ENCODE data around the gene TOP3B.

Gene TOP3B

GRCh38 chr22:21977814-21978213 is 4.8 kb downstream of the TOP3B start:
- Mint-ChIP-seq H3K4me1 (peaks cover 24% of the 10 kb centered on the region), H3K27ac (no peak overlapping the region), H3K27me3 (no peaks in the 10 kb centered on the region), H3K9me3 (no peaks in the 10 kb centered on the region), H3K4me3 (no peak overlapping the region), H3K36me3 (ENCODE audit: low read depth) (peaks cover 9% of the 10 kb centered on the region)
- no peak for DNase-seq
- no peak for ATAC-seq

DNA sequence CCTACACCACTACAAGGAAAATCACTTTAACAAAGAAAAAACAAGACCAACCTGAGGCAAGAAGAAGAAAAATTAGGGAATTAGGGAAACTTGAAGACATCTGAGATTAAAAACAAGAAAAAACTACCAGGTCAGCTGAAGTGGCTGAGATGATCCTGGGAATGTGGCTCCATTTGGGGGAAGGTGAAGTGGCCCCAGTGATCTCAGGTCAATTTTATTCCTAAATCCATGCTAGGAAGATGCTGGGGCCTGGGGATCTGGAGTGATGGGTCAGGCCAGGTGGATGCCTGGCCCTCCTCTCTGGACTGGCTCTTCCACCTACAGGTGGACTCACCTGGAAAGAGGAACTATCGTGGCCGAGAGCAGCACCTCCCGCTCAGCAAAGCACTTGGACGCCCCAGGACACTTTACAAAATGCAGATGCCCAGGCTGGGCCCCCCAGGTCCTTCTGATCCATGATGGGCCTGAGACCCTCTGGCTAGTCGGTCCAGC is 6.7 kb downstream of the TOP3B start:
- DNase-seq (no peak), ATAC-seq (no peak)
- Mint-ChIP-seq H3K9me3 (no peaks in the 10 kb centered on the region), H3K27ac (no peak overlapping the region), H3K36me3 (ENCODE audit: low read depth) (peaks cover 17% of the 10 kb centered on the region), H3K4me3 (no peak overlapping the region), H3K27me3 (no peaks in the 10 kb centered on the region), H3K4me1 (peaks cover 11% of the 10 kb centered on the region)

GRCh38 chr22:21975273-21975672 is 7.3 kb downstream of the TOP3B start:
- H3K36me3 Mint-ChIP-seq (ENCODE audit: low read depth) = peaks cover 21% of the 10 kb centered on the region
- no peak overlapping the region for H3K27ac Mint-ChIP-seq
- H3K4me3 Mint-ChIP-seq = no peak overlapping the region
- no peak for ATAC-seq
- H3K4me1 Mint-ChIP-seq = peaks cover 5% of the 10 kb centered on the region
- H3K9me3 Mint-ChIP-seq = no peaks in the 10 kb centered on the region
- DNase-seq = no peak
- H3K27me3 Mint-ChIP-seq = no peaks in the 10 kb centered on the region

DNA sequence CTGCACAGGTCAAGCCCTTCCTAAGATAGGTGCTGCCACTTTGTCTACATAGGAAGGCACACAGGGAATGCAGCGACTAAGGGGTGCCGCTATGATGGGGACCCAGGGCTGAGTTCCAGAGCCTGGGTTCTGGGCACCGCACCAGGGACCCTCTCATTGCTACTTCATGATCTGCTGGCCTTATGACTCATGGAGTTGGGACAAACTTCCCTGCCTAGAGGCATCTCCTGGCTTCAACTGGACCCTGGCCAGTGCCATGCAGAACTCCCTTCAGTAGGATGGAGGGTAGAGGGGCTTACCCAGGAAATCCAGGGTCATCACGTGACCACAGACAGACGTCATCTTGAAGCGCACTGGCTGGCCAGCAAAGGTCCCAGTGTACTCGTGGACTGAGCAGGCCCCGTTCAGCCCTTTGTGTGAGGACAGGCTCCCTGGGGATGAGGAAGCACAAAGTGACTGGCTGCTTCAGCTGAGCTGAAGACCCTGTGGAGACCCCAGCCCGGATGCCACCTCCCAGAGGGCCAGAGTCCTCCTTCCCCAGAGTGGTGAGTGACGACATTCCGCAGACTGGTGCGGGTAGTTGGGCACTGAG is 8.4 kb downstream of the TOP3B start:
- peaks cover 21% of the 10 kb centered on the region for H3K36me3 Mint-ChIP-seq (ENCODE audit: low read depth)
- DNase-seq (no peak), ATAC-seq (no peak)
- H3K27ac Mint-ChIP-seq = no peak overlapping the region
- no peaks in the 10 kb centered on the region for H3K27me3 Mint-ChIP-seq
- H3K4me1 Mint-ChIP-seq = peaks cover 3% of the 10 kb centered on the region
- no peak overlapping the region for H3K4me3 Mint-ChIP-seq
- H3K9me3 Mint-ChIP-seq = no peaks in the 10 kb centered on the region

DNA sequence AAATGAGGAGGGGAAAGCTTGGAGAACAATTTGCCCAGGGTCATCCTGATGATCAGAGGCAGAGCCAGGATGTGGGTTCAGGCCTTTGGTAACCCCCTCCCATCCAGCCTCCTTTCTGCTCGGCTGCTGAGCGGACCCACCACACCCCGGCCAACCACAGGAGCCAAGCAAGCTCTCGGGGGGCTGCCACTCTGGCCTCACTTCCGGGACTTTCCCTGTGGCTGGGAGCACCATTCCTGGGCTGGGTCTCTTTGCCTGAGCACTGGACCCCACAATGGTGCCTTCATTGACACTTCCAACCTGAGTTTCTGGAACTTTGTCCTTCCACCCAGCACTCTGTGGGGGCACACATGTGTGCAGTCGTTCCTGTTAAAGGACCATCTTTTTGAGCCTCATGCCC is 9.8 kb downstream of the TOP3B start:
- DNase-seq (no peak), ATAC-seq (no peak)
- Mint-ChIP-seq H3K9me3 (no peaks in the 10 kb centered on the region), H3K27me3 (no peaks in the 10 kb centered on the region), H3K36me3 (ENCODE audit: low read depth) (peaks cover 20% of the 10 kb centered on the region), H3K4me3 (no peak overlapping the region), H3K27ac (no peak overlapping the region), H3K4me1 (no peaks in the 10 kb centered on the region)

DNA sequence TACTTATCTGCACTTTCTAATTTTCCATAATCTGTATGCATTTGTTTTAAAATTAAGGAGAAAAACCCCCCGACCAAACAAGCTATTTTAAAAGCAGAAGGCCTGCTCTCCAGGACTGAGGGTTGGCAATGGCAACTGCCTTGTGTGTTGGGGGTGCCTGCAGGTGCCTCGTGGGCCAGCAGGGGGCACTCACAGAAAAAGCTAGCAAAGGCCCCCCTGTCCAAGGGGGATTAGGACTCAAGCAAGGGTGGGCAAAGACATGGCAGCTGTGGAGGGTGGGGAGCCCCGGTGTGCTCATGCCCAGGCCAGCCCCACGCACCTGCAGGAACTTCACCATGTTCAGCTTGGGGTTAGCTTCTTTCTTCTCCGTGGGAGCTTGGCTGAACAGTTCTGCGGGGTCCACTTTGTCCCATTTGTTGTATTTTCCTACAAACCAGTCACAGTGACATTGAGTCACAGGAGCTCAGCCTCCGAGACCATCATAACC is 10.3 kb downstream of the TOP3B start:
- no peaks in the 10 kb centered on the region for H3K9me3 Mint-ChIP-seq
- peaks cover 20% of the 10 kb centered on the region for H3K36me3 Mint-ChIP-seq (ENCODE audit: low read depth)
- no peak overlapping the region for H3K4me3 Mint-ChIP-seq
- DNase-seq = peak; percentile 67
- peak; percentile 38 for ATAC-seq
- H3K4me1 Mint-ChIP-seq = no peaks in the 10 kb centered on the region
- H3K27me3 Mint-ChIP-seq = no peaks in the 10 kb centered on the region
- no peak overlapping the region for H3K27ac Mint-ChIP-seq

GRCh38 chr22:21971858-21972275 is 10.7 kb downstream of the TOP3B start:
- DNase-seq = no peak
- Mint-ChIP-seq H3K4me1 (no peaks in the 10 kb centered on the region), H3K27ac (no peak overlapping the region), H3K9me3 (no peaks in the 10 kb centered on the region), H3K4me3 (no peak overlapping the region), H3K27me3 (no peaks in the 10 kb centered on the region), H3K36me3 (ENCODE audit: low read depth) (peaks cover 20% of the 10 kb centered on the region)
- ATAC-seq = no peak

GRCh38 chr22:21970800-21971617 is 11.6 kb downstream of the TOP3B start:
- Mint-ChIP-seq H3K4me3 (no peak overlapping the region), H3K27ac (no peak overlapping the region), H3K27me3 (no peaks in the 10 kb centered on the region), H3K36me3 (ENCODE audit: low read depth) (peaks cover 20% of the 10 kb centered on the region), H3K9me3 (no peaks in the 10 kb centered on the region), H3K4me1 (no peaks in the 10 kb centered on the region)
- no peak for ATAC-seq
- no peak for DNase-seq

DNA sequence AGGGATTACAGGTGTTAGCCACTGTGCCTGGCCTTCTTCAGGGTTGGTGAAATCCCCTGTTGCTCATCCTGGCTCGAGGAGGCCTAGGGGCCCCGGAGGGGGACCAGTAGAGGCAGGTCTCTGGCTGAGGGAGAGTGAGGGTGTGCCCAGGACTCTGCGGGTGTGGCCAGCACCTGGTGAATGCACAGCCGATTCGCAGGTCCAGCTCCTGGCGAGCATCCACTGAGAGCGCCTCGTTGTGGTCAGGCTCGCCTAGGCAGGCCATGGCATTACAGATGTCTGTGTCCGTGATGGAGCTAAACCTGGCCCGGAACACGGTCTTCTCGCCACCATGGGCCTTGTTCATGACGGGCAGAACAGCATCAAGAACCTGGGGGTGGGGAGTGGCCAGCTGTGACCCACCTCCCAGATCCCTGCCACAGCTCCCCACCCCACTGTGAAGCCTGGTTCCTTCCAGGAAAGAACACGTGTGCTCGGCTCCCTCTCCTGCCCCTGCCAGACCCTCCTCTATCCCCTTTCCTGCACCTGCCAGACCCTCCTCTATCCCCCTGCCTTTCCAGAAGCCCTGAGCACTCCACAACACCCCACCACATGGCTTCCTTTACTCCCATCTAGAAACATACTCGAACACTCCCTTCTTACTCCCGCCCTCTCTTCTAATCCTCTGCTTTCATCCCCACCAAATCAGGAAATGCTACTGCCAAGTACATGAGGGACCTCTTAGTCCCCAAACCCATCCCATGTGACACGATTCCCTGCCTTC is 12.4 kb downstream of the TOP3B start:
- no peak for DNase-seq
- Mint-ChIP-seq H3K27ac (no peak overlapping the region), H3K4me1 (no peaks in the 10 kb centered on the region), H3K36me3 (ENCODE audit: low read depth) (peaks cover 17% of the 10 kb centered on the region), H3K4me3 (no peak overlapping the region), H3K9me3 (no peaks in the 10 kb centered on the region), H3K27me3 (no peaks in the 10 kb centered on the region)
- no peak for ATAC-seq

GRCh38 chr22:21968452-21969129 is 14.0 kb downstream of the TOP3B start:
- ATAC-seq (no peak), DNase-seq (no peak)
- H3K4me3 Mint-ChIP-seq = no peak overlapping the region
- H3K4me1 Mint-ChIP-seq = no peaks in the 10 kb centered on the region
- H3K27ac Mint-ChIP-seq = no peak overlapping the region
- peaks cover 22% of the 10 kb centered on the region for H3K36me3 Mint-ChIP-seq (ENCODE audit: low read depth)
- no peaks in the 10 kb centered on the region for H3K27me3 Mint-ChIP-seq
- no peaks in the 10 kb centered on the region for H3K9me3 Mint-ChIP-seq

- H3K9me3 Mint-ChIP-seq = no peaks in the 10 kb centered on the region
- ATAC-seq (no peak), DNase-seq (no peak)
Measured at GRCh38 chr22:21967693-21968271, 14.8 kb downstream of the TOP3B start.

DNA sequence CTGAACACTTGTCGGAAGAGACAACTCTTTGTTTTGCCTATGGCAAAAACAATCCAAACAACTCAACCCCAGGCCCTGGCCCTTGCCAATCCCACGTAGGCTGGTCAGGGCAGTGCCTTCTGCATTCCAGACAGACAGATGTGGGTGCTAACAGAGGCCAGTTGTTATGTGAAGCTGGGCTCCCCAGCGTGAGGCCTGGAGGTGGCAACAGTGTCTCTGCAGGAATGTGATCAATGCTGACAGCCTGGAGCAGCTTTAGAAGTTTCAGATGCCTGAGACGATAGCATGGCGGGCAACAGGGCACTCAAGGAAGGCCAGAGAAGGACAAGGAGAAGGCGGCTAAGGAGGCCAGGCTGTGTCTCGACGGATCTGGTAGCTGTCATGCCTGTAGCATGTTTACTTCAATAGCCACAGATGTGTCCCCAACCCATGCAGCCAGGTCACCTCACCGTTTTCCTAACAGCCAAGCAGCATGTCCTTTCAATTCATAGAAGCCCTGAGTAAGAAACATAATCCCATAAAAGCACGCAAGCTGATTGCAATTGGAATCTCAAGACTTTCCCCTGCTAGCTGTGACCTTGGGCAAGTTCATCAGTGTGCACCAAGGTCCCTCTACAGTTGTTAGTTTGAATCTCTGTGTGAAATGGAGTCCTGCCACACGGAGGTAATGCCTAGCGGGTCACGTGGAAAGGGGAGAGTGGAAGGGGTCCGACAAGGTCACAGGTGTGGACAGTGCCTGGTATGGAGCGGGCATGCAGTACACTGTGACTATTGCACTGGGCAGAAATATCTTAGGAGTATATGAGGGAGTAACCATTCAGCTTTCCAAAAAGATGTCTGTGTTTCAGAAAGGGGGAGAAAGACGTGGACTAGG is 15.7 kb downstream of the TOP3B start:
- no peak overlapping the region for H3K4me3 Mint-ChIP-seq
- DNase-seq (no peak), ATAC-seq (no peak)
- H3K36me3 Mint-ChIP-seq (ENCODE audit: low read depth) = peaks cover 27% of the 10 kb centered on the region
- no peak overlapping the region for H3K27ac Mint-ChIP-seq
- H3K27me3 Mint-ChIP-seq = no peaks in the 10 kb centered on the region
- no peaks in the 10 kb centered on the region for H3K4me1 Mint-ChIP-seq
- no peaks in the 10 kb centered on the region for H3K9me3 Mint-ChIP-seq

More at GRCh38 chr22:21967693-21968271, 14.8 kb downstream of the TOP3B start:
- Mint-ChIP-seq H3K27ac (no peak overlapping the region), H3K4me1 (no peaks in the 10 kb centered on the region), H3K27me3 (no peaks in the 10 kb centered on the region), H3K4me3 (no peak overlapping the region), H3K36me3 (ENCODE audit: low read depth) (peaks cover 26% of the 10 kb centered on the region)

GRCh38 chr22:21965762-21966288 is 16.8 kb downstream of the TOP3B start:
- ATAC-seq = no peak
- H3K27ac Mint-ChIP-seq = no peak overlapping the region
- no peaks in the 10 kb centered on the region for H3K9me3 Mint-ChIP-seq
- DNase-seq = no peak
- no peak overlapping the region for H3K4me3 Mint-ChIP-seq
- peaks cover 20% of the 10 kb centered on the region for H3K36me3 Mint-ChIP-seq (ENCODE audit: low read depth)
- no peaks in the 10 kb centered on the region for H3K27me3 Mint-ChIP-seq
- H3K4me1 Mint-ChIP-seq = no peaks in the 10 kb centered on the region

Measured in activated naive CD8-positive, alpha-beta T cell treated with anti-CD3 and anti-CD28 coated beads, Interleukin-2, amount 50 U/mL, for 24 hours (primary cell).